Right lobe of liver (tissue), 6 donors: ENCODE measurements around the gene NTN5. TPM values are rescaled to one million over a fixed set of nuclear protein-coding genes. Genes with fewer than 3 reads are reported as not detected.

ENCODE experiments used
- ATAC-seq, 4 donors: fragments of 200-7000 bp; cut with Tn5 transposase; one replicate each; pipeline ENCODE4 v1.9.1; 2020; ENCODE audit warnings: mild to moderate bottlenecking in 4 of 4, moderate library complexity in 4 of 4
- DNase-seq, 3 donors: peaks; one replicate each; pipeline ENCODE4 v3.0.0-alpha.2; 2020
- H3K27ac ChIP-seq, 3 donors: fragments of 200-600 bp; one replicate each; pipeline ENCODE4 v1.8.0; 2022
- H3K27me3 ChIP-seq, 2 donors: fragments of 200-600 bp; one replicate each; pipeline ENCODE4 v1.8.0; 2022
- H3K36me3 ChIP-seq, 4 donors: fragments of 200-600 bp; sonication (generic) in 1 of 4; one replicate each; pipeline versions ENCODE4 v1.5.1 to v1.8.0; 2017 to 2022; ENCODE audit warnings: control low read depth in 1 of 4
- H3K4me1 ChIP-seq, 4 donors: fragments of 200-600 bp; sonication (generic) in 1 of 4; one replicate each; pipeline versions ENCODE4 v1.5.1 to v1.8.0; 2017 to 2022; ENCODE audit warnings: control low read depth in 1 of 4
- H3K4me3 ChIP-seq, 3 donors: fragments of 200-600 bp; one replicate each; pipeline ENCODE4 v1.8.0; 2022
- H3K9me3 ChIP-seq, 4 donors: fragments of 200-600 bp; sonication (generic) in 1 of 4; one replicate each; pipeline versions ENCODE4 v1.5.1 to v1.8.0; 2017 to 2022; ENCODE audit warnings: control low read depth in 1 of 4
- POLR2A ChIP-seq: fragments of 450-650 bp; IDR thresholded peaks from one replicate; pipeline ENCODE4 v1.6.1; 2017; ENCODE audit warnings: antibody characterized with exemption, mild to moderate bottlenecking
- WGBS: methylation state at CpG from one replicate; pipeline ENCODE4 v1.1.6; 2018; ENCODE audit warnings: low coverage, low lambda C conversion rate; ENCODE audit not compliant: insufficient coverage; ENCODE audit errors: missing lambda C conversion rate; 5-methylcytosine and 5-hydroxymethylcytosine counted together
- intact Hi-C, 2 donors: fragments of 100-400 bp; cut with DNase I; formaldehyde crosslinking; loops; one replicate each; pipeline versions ENCODE4 v1.11.2 to v1.14.1; 2022
- total RNA-seq, 6 experiments: library from RNA; depleted of rRNA in 2 of 6; stranded (reverse); fragments of >200 nt in 2 of 6; fragmentation: NEBNext Ultra II Directional in 3 of 6; extraction: Animal tissue kit (Norgen Biotek cat#: 25700) in 3 of 6; gene quantifications; one replicate each; pipeline versions ENCODE4 v1.1.0 to v1.2.4, GENCODE V29; 2016 to 2023
- TF ChIP-seq, protein P1 (sequence below), 4 donors: fragments of 200-600 bp in 3 of 4; fragments of 450-650 bp in 1 of 4; IDR thresholded peaks; one replicate each; pipeline versions ENCODE4 v1.5.1 to v1.8.0; 2016 to 2022; ENCODE audit warnings: antibody characterized with exemption in 4 of 4, mild to moderate bottlenecking in 2 of 4
- donor health status: DM: no; HTN: yes; CAD: no.
- donor health status: DM: no; HTN: no; CAD: no.
- donor health status: DM: no; HTN: no; CAD: no.
- donor health status: DM: no; HTN: yes; CAD: no.
- donor health status: DM: no; HTN: yes; CAD: no.

NTN5 gene
- total RNA-seq, 6 experiments from 2014 or later: 0.11 to 0.32 TPM; not detected in 4

GRCh38 chr19:48648134-48648533 lies 24.7 kb downstream of the NTN5 start:
- TF ChIP-seq, protein P1, sequence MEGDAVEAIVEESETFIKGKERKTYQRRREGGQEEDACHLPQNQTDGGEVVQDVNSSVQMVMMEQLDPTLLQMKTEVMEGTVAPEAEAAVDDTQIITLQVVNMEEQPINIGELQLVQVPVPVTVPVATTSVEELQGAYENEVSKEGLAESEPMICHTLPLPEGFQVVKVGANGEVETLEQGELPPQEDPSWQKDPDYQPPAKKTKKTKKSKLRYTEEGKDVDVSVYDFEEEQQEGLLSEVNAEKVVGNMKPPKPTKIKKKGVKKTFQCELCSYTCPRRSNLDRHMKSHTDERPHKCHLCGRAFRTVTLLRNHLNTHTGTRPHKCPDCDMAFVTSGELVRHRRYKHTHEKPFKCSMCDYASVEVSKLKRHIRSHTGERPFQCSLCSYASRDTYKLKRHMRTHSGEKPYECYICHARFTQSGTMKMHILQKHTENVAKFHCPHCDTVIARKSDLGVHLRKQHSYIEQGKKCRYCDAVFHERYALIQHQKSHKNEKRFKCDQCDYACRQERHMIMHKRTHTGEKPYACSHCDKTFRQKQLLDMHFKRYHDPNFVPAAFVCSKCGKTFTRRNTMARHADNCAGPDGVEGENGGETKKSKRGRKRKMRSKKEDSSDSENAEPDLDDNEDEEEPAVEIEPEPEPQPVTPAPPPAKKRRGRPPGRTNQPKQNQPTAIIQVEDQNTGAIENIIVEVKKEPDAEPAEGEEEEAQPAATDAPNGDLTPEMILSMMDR (IDR thresholded peaks at IDR 0.05): no peak
- no peak overlapping the region for H3K4me3 ChIP-seq
- no peaks in the 10 kb centered on the region for H3K36me3 ChIP-seq
- intact Hi-C loops: no loop called here
- H3K27me3 ChIP-seq: no peaks in the 10 kb centered on the region
- 46% methylated on average over 2 of the region's 2 CpGs for WGBS
- no peaks in the 10 kb centered on the region for H3K9me3 ChIP-seq
- DNase-seq (no peak), ATAC-seq (no peak)
- H3K4me1 ChIP-seq: peaks cover 0 to 2% (median 0%) of the 10 kb centered on the region in 4 donors
- H3K27ac ChIP-seq: no peak overlapping the region

GRCh38 chr19:48646722-48647216 lies 26.0 kb downstream of the NTN5 start:
- no peak for DNase-seq
- WGBS: 12% methylated on average over 10 of the region's 10 CpGs
- H3K9me3 ChIP-seq: no peaks in the 10 kb centered on the region
- no peaks in the 10 kb centered on the region for H3K27me3 ChIP-seq
- ATAC-seq: no peak
- no peaks in the 10 kb centered on the region for H3K36me3 ChIP-seq
- H3K27ac ChIP-seq: no peak overlapping the region
- no peak overlapping the region for H3K4me3 ChIP-seq
- peaks cover 0 to 2% (median 0%) of the 10 kb centered on the region in 4 donors for H3K4me1 ChIP-seq
- intact Hi-C loops: no loop called here
- no peak for TF ChIP-seq POLR2A
- TF ChIP-seq, protein P1 (IDR thresholded peaks at IDR 0.05): no peak

DNA sequence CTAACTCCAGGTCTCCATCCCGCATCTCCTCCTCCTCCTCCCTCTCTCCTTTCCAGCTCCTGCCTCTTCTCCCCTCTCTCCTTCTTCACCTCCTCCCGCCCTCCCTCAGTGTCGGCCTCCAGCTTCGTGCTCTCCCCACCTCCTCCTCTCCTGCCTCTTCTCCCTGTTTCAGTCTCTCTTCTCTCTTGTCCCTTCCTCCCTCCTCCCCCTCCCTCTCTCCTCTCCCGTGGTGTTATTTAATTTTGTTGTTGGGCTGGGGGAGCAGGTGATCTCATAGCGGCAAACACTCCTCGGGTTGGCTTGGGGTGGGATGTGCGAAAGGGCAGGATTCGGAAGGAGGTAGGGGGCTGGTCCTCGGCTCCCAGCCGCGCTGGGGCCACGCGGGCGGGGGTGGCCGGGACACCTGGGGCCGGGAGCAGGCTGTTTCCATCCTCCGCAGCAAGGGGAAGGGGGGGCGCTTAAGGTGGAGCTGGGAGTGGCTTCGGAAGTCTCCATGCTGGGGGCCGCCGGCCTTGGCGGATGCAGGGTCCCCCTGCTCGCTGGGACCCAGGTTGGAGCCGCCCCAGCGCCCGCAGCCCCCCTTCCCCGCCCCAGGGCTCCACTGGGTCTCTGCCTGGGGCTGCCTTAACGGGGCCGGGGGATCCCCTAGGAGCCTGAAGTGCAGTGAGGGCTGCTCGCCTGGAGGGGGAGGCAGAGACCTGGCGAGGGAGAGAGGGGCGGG lies 26.7 kb downstream of the NTN5 start, which contains the start of gene CA11:
CA11 (minus strand) TSS at position 187 of the 721 bp plus-strand sequence. CDS start 555 bp downstream, outside the sequence.
- Histone ChIP-seq H3K27ac (peak within 1 kb of the TSS; percentile 11 to 63 (median 57)), H3K4me3 (peak within 1 kb of the TSS; percentile 21 to 37 (median 32)), H3K27me3 (no peaks in the 10 kb centered on the region), H3K4me1 (peaks cover 0 to 5% (median 3%) of the 10 kb centered on the region in 4 donors), H3K36me3 (no peaks in the 10 kb centered on the region), H3K9me3 (no peaks in the 10 kb centered on the region)
- DNase-seq (peak; percentile 83 to 87 (median 85)), ATAC-seq (peak; percentile 85 to 91 (median 89))
- 0% methylated on average over 21 of the region's 33 CpGs for WGBS
- TF ChIP-seq POLR2A: no peak
- TF ChIP-seq, protein P1 (IDR thresholded peaks at IDR 0.05): peak; percentile 73 to 80 (median 76)
- intact Hi-C loops: no loop called here

DNA sequence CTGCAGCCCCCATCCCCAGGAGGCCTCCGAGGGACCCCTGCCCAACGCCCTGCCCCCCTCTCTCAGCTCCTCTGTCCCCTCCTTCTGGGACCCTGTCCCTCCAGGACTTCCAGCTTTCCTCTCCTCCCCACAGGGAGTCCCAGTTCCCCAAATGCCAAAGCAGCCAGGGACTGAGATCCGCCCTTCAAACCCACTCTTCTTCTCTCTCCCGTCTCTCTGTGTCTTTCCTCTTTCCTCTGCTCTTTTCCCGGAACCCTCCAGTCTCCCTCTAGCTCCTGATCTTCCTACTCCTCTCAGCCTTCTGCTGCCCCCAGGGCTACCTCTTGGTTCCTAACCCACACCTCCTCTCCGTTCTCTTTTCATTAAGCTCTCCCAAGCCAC lies 27.2 kb downstream of the NTN5 start:
- ATAC-seq (no peak), DNase-seq (no peak)
- Histone ChIP-seq H3K27me3 (no peaks in the 10 kb centered on the region), H3K4me3 (peak overlapping the region in 2 of 3 donors; percentile 21 to 37), H3K36me3 (no peaks in the 10 kb centered on the region), H3K9me3 (no peaks in the 10 kb centered on the region), H3K27ac (peak overlapping the region; percentile 11 to 50 (median 37)), H3K4me1 (peaks cover 0 to 7% (median 3%) of the 10 kb centered on the region in 4 donors)
- no peak for TF ChIP-seq POLR2A
- intact Hi-C loops: no loop called here
- WGBS: 1% methylated on average over 6 of the region's 6 CpGs
